Loucy (cell line): ENCODE data around the gene C1GALT1.

ENCODE experiments used
- EZH2phosphoT487 ChIP-seq: fragments of 200-600 bp; IDR thresholded peaks from 2 replicates; pipeline ENCODE4 v1.6.1; 2018; ENCODE audit warnings: antibody characterized with exemption, mild to moderate bottlenecking, moderate library complexity, borderline replicate concordance
- TF ChIP-seq, protein P1 (sequence below): fragments of 200-600 bp; sonication (generic); conservative IDR thresholded peaks from 2 replicates; pipeline ENCODE4 v1.5.1; 2014; ENCODE audit warnings: mild to moderate bottlenecking, antibody characterized with exemption, low read length

DNA sequence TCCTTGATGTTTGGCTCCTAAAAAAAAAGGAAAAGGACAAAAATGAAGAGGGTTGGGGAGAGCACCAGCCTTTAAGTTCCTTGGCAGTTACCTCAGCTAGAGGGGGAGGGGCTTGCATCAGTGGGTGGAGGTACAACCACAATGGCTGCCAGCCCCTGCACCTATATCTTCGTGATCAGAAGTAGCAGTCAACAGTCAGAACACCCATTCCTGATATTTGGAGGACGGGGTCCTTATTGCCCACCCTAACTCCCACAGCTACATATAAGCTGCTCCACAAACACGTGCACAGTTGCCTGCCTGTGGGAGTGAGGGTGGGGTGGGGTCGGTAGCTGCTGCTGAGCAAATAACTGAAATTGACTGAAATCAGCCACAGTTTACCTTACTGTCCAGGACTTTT, 26.2 kb downstream of the C1GALT1 start:
- TF ChIP-seq, protein P1, sequence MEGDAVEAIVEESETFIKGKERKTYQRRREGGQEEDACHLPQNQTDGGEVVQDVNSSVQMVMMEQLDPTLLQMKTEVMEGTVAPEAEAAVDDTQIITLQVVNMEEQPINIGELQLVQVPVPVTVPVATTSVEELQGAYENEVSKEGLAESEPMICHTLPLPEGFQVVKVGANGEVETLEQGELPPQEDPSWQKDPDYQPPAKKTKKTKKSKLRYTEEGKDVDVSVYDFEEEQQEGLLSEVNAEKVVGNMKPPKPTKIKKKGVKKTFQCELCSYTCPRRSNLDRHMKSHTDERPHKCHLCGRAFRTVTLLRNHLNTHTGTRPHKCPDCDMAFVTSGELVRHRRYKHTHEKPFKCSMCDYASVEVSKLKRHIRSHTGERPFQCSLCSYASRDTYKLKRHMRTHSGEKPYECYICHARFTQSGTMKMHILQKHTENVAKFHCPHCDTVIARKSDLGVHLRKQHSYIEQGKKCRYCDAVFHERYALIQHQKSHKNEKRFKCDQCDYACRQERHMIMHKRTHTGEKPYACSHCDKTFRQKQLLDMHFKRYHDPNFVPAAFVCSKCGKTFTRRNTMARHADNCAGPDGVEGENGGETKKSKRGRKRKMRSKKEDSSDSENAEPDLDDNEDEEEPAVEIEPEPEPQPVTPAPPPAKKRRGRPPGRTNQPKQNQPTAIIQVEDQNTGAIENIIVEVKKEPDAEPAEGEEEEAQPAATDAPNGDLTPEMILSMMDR, result no peak
- no peak for TF ChIP-seq EZH2phosphoT487
